ENCODE measurements around the gene HOXB2. TPM values are rescaled to one million over a fixed set of nuclear protein-coding genes. Genes with fewer than 3 reads are reported as not detected.

The HOXB2 gene
- total and polyA plus RNA-seq, 2 experiments from 2014 or later, result not detected

- peak overlapping the region; percentile 15; the same call in 1 of the 2 replicates for H3K4me3 ChIP-seq
Measured at GRCh38 chr17:48548523-48549280, 3.8 kb upstream of the HOXB2 start.

GRCh38 chr17:48547808-48548522, 3.1 kb upstream of the HOXB2 start:
- H3K27me3 Mint-ChIP-seq (ENCODE audit: insufficient read depth, low read depth, poor library complexity), result peaks cover 99% of the 10 kb centered on the region

More at GRCh38 chr17:48548523-48549280, 3.8 kb upstream of the HOXB2 start:
- Mint-ChIP-seq H3K4me1 (peaks cover 64% of the 10 kb centered on the region), H3K4me3 (no peak overlapping the region; the same call in 1 of the 3 replicates), H3K36me3 (ENCODE audit: low read depth) (no peaks in the 10 kb centered on the region), H3K9me3 (no peaks in the 10 kb centered on the region; the same call in 2 of the 3 replicates), H3K27me3 (ENCODE audit: insufficient read depth, low read depth, poor library complexity) (peaks cover 100% of the 10 kb centered on the region), H3K27ac (no peak overlapping the region)
- no peak for ATAC-seq
- Histone ChIP-seq H3K4me2 (peak overlapping the region; percentile 61), H3F3A (replicated peaks; ENCODE audit: low read depth) (peaks cover 33% of the 10 kb centered on the region), H2AFZ (no peak overlapping the region), H3K4me1 (ENCODE audit: insufficient read depth) (peaks cover 85% of the 10 kb centered on the region), H3K36me3 (ENCODE audit: insufficient read depth) (no peaks in the 10 kb centered on the region), H3K79me2 (replicated peaks; ENCODE audit: insufficient read depth) (no peaks in the 10 kb centered on the region), H3K9me2 (ENCODE audit: insufficient read depth) (no peaks in the 10 kb centered on the region), H4K20me1 (replicated peaks; ENCODE audit: insufficient read depth) (peaks cover 23% of the 10 kb centered on the region), H3K27ac (ENCODE audit: low read depth) (no peak overlapping the region), H3K27me3 (ENCODE audit: insufficient read depth) (peaks cover 100% of the 10 kb centered on the region)
- peak; percentile 32 for TF ChIP-seq EZH2 (IDR thresholded peaks at IDR 0.05; ENCODE audit: low read depth, unreplicated experiment)
- TF ChIP-seq, protein P1, sequence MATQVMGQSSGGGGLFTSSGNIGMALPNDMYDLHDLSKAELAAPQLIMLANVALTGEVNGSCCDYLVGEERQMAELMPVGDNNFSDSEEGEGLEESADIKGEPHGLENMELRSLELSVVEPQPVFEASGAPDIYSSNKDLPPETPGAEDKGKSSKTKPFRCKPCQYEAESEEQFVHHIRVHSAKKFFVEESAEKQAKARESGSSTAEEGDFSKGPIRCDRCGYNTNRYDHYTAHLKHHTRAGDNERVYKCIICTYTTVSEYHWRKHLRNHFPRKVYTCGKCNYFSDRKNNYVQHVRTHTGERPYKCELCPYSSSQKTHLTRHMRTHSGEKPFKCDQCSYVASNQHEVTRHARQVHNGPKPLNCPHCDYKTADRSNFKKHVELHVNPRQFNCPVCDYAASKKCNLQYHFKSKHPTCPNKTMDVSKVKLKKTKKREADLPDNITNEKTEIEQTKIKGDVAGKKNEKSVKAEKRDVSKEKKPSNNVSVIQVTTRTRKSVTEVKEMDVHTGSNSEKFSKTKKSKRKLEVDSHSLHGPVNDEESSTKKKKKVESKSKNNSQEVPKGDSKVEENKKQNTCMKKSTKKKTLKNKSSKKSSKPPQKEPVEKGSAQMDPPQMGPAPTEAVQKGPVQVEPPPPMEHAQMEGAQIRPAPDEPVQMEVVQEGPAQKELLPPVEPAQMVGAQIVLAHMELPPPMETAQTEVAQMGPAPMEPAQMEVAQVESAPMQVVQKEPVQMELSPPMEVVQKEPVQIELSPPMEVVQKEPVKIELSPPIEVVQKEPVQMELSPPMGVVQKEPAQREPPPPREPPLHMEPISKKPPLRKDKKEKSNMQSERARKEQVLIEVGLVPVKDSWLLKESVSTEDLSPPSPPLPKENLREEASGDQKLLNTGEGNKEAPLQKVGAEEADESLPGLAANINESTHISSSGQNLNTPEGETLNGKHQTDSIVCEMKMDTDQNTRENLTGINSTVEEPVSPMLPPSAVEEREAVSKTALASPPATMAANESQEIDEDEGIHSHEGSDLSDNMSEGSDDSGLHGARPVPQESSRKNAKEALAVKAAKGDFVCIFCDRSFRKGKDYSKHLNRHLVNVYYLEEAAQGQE (IDR thresholded peaks at IDR 0.05; ENCODE audit: unreplicated experiment), result no peak
- peak; percentile 38; the same call in 1 of the 2 replicates for TF ChIP-seq NANOG (IDR thresholded peaks at IDR 0.05; ENCODE audit: borderline replicate concordance)
- no peak for DNase-seq (ENCODE audit: low spot score)

More at GRCh38 chr17:48547808-48548522, 3.1 kb upstream of the HOXB2 start:
- H3K27ac ChIP-seq (ENCODE audit: low read depth), result no peak overlapping the region
- no peaks in the 10 kb centered on the region for H3K9me2 ChIP-seq (ENCODE audit: insufficient read depth)
- no peak overlapping the region for H2AFZ ChIP-seq
- no peaks in the 10 kb centered on the region for H3K36me3 ChIP-seq (ENCODE audit: insufficient read depth)
- H3K4me3 Mint-ChIP-seq, result peak overlapping the region; percentile 40; the same call in 2 of the 3 replicates
- 0 out of 2 replicates have a peak overlapping the region, but pooled peaks have one; percentile 15 for H3K4me3 ChIP-seq
- H3K36me3 Mint-ChIP-seq (ENCODE audit: low read depth), result no peaks in the 10 kb centered on the region; the same call in 2 of the 3 replicates
- peaks cover 31% of the 10 kb centered on the region for H3F3A ChIP-seq (replicated peaks; ENCODE audit: low read depth)
- TF ChIP-seq EZH2 (IDR thresholded peaks at IDR 0.05; ENCODE audit: low read depth, unreplicated experiment) (peak; percentile 62), CREB1 (CRISPR knock-in tag; IDR thresholded peaks at IDR 0.05; ENCODE audit: low read depth) (no peak), POLR2AphosphoS5 (IDR thresholded peaks at IDR 0.05; ENCODE audit: low read depth) (no peak), ZNF114 (CRISPR knock-in tag; IDR thresholded peaks at IDR 0.05) (no peak)
- TF ChIP-seq, protein P1 (IDR thresholded peaks at IDR 0.05; ENCODE audit: unreplicated experiment), result no peak
- DNase-seq (ENCODE audit: low spot score), result peak; percentile 66
- peaks cover 64% of the 10 kb centered on the region for H3K4me1 Mint-ChIP-seq
- H3K4me2 ChIP-seq, result peak overlapping the region; percentile 61
- H3K27ac Mint-ChIP-seq, result no peak overlapping the region
- ATAC-seq, result no peak
- no peaks in the 10 kb centered on the region; the same call in 1 of the 3 replicates for H3K9me3 Mint-ChIP-seq
- H3K4me1 ChIP-seq (ENCODE audit: insufficient read depth), result peaks cover 83% of the 10 kb centered on the region
- H3K79me2 ChIP-seq (replicated peaks; ENCODE audit: insufficient read depth), result no peaks in the 10 kb centered on the region
- peaks cover 17% of the 10 kb centered on the region; the same call in 1 of the 2 replicates for H4K20me1 ChIP-seq (replicated peaks; ENCODE audit: insufficient read depth)
- H3K27me3 ChIP-seq (ENCODE audit: insufficient read depth), result peaks cover 100% of the 10 kb centered on the region

Measured in GM23338 (cell line).